Ramos (cell line): Measurements from ENCODE around the gene RPS5.
"Not testable (repeated sequence)": the region's sequence is repeated elsewhere in the genome, so short reads cannot be mapped to it uniquely, and the experiment has no call there.

Experiments
- in situ Hi-C: fragments of 300-500 bp; cut with MboI; formaldehyde crosslinking; loops from one replicate; pipeline ENCODE4 v1.14.3; 2022; ENCODE audit warnings: low sequenced_read_pairs; ENCODE audit not compliant: unreplicated experiment

RPS5 gene

GRCh38 chr19:58386576-58387337 is at the start of gene RPS5:
Gene RPS5 (plus strand): TSS chr19:58387269. CDS start chr19:58388138, 869 bp downstream.
- in situ Hi-C loops = no loop called here

- in situ Hi-C loops = no loop called here
These were observed 48.7 kb upstream of the RPS5 start for GRCh38 chr19:58338336-58338735.

GRCh38 chr19:58338825-58339558 is 48.1 kb upstream of the RPS5 start:
- in situ Hi-C loops = no loop called here

GRCh38 chr19:58345558-58345957 is 41.5 kb upstream of the RPS5 start:
- in situ Hi-C loops = no loop called here

- in situ Hi-C loops = no loop called here
These were observed 39.8 kb upstream of the RPS5 start for GRCh38 chr19:58346961-58347929.

- in situ Hi-C loops = not testable (repeated sequence)
These were observed 39.0 kb upstream of the RPS5 start for GRCh38 chr19:58348080-58348479.

GRCh38 chr19:58349590-58349989 is 37.5 kb upstream of the RPS5 start:
- in situ Hi-C loops = no loop called here

GRCh38 chr19:58350001-58350861 is 36.8 kb upstream of the RPS5 start:
- in situ Hi-C loops = no loop called here

GRCh38 chr19:58350871-58351557 is 36.1 kb upstream of the RPS5 start:
- in situ Hi-C loops = no loop called here

- in situ Hi-C loops = no loop called here
These were observed 35.6 kb upstream of the RPS5 start for GRCh38 chr19:58351558-58351878.

- in situ Hi-C loops = no loop called here
These were observed 34.9 kb upstream of the RPS5 start for GRCh38 chr19:58351990-58352755.

GRCh38 chr19:58352760-58353671 is 34.1 kb upstream of the RPS5 start, which contains the start of gene A1BG:
Gene A1BG (minus strand): TSS chr19:58353492. CDS start chr19:58353437, 55 bp downstream.
- in situ Hi-C loops = no loop called here

- in situ Hi-C loops = no loop called here
These were observed 33.2 kb upstream of the RPS5 start for GRCh38 chr19:58353717-58354477.

GRCh38 chr19:58354478-58355030 is 32.5 kb upstream of the RPS5 start:
- in situ Hi-C loops = no loop called here

GRCh38 chr19:58355215-58355796 is 31.8 kb upstream of the RPS5 start:
- in situ Hi-C loops = no loop called here
